ENCODE results near the gene SEC31B. TPM values are rescaled to one million over a fixed set of nuclear protein-coding genes. Genes with fewer than 3 reads are reported as not detected.

Gene SEC31B
- polyA plus RNA-seq, 1 donor (not counting 4 experiments of a cell fraction or from before 2014, with no cell fraction given), result 4.9 TPM

GRCh38 chr10:100502926-100503494 is 16.7 kb downstream of the SEC31B start:
- no peak for FAIRE-seq
- Histone ChIP-seq H2AFZ (ENCODE audit: control insufficient read depth, low read length) (no peak overlapping the region), H3K79me2 (ENCODE audit: control insufficient read depth, insufficient read depth, low read length) (no peaks in the 10 kb centered on the region), H3K36me3 (ENCODE audit: control insufficient read depth in 2 of 2, extremely low read depth in 1 of 2, insufficient read depth in 2 of 2, low read length in 2 of 2) (peaks cover 4 to 10% of the 10 kb centered on the region in 2 experiments), H3K9me3 (ENCODE audit: control insufficient read depth, low read depth, low read length) (no peaks in the 10 kb centered on the region), H3K4me1 (ENCODE audit: control insufficient read depth, extremely low read depth, insufficient read depth, low read length) (peaks cover 8% of the 10 kb centered on the region), H3K9ac (ENCODE audit: control insufficient read depth, extremely low read depth, insufficient read depth, low read length) (no peak overlapping the region), H3K27ac (ENCODE audit: control insufficient read depth, insufficient read depth, low read length) (no peak overlapping the region), H3K4me3 (ENCODE audit: control insufficient read depth in 2 of 3, extremely low read depth in 1 of 3, insufficient read depth in 2 of 3, low read depth in 1 of 3, low read length in 3 of 3) (no peak overlapping the region), H3K4me2 (ENCODE audit: control insufficient read depth, extremely low read depth, insufficient read depth, low read depth, low read length) (no peak overlapping the region), H4K20me1 (ENCODE audit: control insufficient read depth, extremely low read depth, insufficient read depth, low read length) (peaks cover 4% of the 10 kb centered on the region), H3K9me1 (ENCODE audit: control insufficient read depth, extremely low read depth, insufficient read depth, low read length) (no peaks in the 10 kb centered on the region), H3K27me3 (ENCODE audit: control insufficient read depth, extremely low read depth, insufficient read depth, low read length) (no peaks in the 10 kb centered on the region)
- DNase-seq (ENCODE audit: low read depth, low spot score), result no peak
- dilution Hi-C loops (cut with MboI; ENCODE audit: extremely low pct_ligation_motif_present, low sequenced_read_pairs), result no loop called here
- TF ChIP-seq, protein P1, sequence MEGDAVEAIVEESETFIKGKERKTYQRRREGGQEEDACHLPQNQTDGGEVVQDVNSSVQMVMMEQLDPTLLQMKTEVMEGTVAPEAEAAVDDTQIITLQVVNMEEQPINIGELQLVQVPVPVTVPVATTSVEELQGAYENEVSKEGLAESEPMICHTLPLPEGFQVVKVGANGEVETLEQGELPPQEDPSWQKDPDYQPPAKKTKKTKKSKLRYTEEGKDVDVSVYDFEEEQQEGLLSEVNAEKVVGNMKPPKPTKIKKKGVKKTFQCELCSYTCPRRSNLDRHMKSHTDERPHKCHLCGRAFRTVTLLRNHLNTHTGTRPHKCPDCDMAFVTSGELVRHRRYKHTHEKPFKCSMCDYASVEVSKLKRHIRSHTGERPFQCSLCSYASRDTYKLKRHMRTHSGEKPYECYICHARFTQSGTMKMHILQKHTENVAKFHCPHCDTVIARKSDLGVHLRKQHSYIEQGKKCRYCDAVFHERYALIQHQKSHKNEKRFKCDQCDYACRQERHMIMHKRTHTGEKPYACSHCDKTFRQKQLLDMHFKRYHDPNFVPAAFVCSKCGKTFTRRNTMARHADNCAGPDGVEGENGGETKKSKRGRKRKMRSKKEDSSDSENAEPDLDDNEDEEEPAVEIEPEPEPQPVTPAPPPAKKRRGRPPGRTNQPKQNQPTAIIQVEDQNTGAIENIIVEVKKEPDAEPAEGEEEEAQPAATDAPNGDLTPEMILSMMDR (optimal IDR thresholded peaks at IDR 0.05 in 1 of 3, IDR thresholded peaks at IDR 0.05 in 1 of 3, conservative IDR thresholded peaks at IDR 0.05 in 1 of 3; ENCODE audit: extremely low read depth in 1 of 3, insufficient read depth in 2 of 3, low read length in 3 of 3), result no peak
- TF ChIP-seq EZH2 (IDR thresholded peaks at IDR 0.05; ENCODE audit: low read length), result no peak

- Histone ChIP-seq H3K9me1 (ENCODE audit: control insufficient read depth, extremely low read depth, insufficient read depth, low read length) (no peaks in the 10 kb centered on the region), H2AFZ (ENCODE audit: control insufficient read depth, low read length) (no peak overlapping the region), H3K27me3 (ENCODE audit: control insufficient read depth, extremely low read depth, insufficient read depth, low read length) (no peaks in the 10 kb centered on the region), H3K79me2 (ENCODE audit: control insufficient read depth, insufficient read depth, low read length) (no peaks in the 10 kb centered on the region), H3K9me3 (ENCODE audit: control insufficient read depth, low read depth, low read length) (no peaks in the 10 kb centered on the region), H3K4me3 (ENCODE audit: control insufficient read depth in 2 of 3, extremely low read depth in 1 of 3, insufficient read depth in 2 of 3, low read depth in 1 of 3, low read length in 3 of 3) (no peak overlapping the region), H3K4me1 (ENCODE audit: control insufficient read depth, extremely low read depth, insufficient read depth, low read length) (peaks cover 5% of the 10 kb centered on the region), H4K20me1 (ENCODE audit: control insufficient read depth, extremely low read depth, insufficient read depth, low read length) (peaks cover 4% of the 10 kb centered on the region), H3K36me3 (ENCODE audit: control insufficient read depth in 2 of 2, extremely low read depth in 1 of 2, insufficient read depth in 2 of 2, low read length in 2 of 2) (peaks cover 4 to 8% of the 10 kb centered on the region in 2 experiments), H3K27ac (ENCODE audit: control insufficient read depth, insufficient read depth, low read length) (no peak overlapping the region), H3K9ac (ENCODE audit: control insufficient read depth, extremely low read depth, insufficient read depth, low read length) (no peak overlapping the region), H3K4me2 (ENCODE audit: control insufficient read depth, extremely low read depth, insufficient read depth, low read depth, low read length) (no peak overlapping the region)
- TF ChIP-seq, protein P1 (optimal IDR thresholded peaks at IDR 0.05 in 1 of 3, IDR thresholded peaks at IDR 0.05 in 1 of 3, conservative IDR thresholded peaks at IDR 0.05 in 1 of 3; ENCODE audit: extremely low read depth in 1 of 3, insufficient read depth in 2 of 3, low read length in 3 of 3), result no peak
- no peak for TF ChIP-seq EZH2 (IDR thresholded peaks at IDR 0.05; ENCODE audit: low read length)
- dilution Hi-C loops (cut with MboI; ENCODE audit: extremely low pct_ligation_motif_present, low sequenced_read_pairs), result no loop called here
- no peak for DNase-seq (ENCODE audit: low read depth, low spot score)
- FAIRE-seq, result no peak
These were observed 18.2 kb downstream of the SEC31B start for GRCh38 chr10:100501423-100501822.
